GM19452 (cell line): ENCODE results near the gene HOXC6.

Source experiments
- ATAC-seq: cut with Tn5 transposase; IDR thresholded peaks from one replicate; pipeline ENCODE4 v1.9.1; 2021; ENCODE audit not compliant: unreplicated experiment

The HOXC6 gene

DNA sequence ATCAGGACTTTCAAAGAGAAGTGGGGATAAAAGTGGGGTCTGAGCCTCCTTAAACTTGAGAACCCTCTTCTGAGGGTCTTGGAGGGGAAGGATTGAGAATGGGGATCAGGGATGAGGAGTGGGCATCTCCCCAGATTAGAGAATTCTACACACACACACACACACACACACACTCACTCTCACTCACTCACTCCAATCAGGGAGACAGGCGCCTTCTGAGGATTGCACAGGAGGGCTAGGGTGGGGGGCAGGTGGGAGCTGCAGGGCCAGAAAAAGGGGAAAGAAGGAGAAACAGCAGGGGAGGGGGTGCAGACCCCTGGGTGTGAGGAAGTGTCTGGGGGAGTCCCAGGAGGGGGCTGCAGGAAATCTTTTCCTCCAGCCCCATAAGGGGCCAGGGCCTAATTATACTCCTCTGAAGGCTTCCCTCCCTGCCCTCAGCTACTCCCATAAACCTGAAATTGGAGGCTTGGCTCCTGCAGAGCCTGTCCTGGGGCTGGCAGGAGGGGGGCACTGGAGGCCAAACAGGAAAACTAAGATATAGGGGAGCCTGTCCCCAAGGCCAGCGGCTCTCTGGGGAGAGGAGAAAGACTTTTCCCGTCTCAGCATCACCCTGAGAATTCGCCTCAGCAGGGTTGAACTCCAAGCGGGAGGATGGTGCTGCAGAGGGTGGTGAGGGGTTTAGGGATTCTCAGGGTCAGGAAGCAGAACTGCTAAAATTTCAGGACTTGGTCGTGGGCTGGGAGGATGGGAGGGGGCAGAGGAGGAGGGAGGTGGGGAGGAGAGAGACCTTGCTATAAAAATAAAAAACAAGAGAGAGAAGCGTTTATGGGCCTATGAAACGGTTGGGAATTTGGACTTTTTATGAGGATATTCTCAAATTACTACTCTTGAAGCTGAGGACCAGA lies 26.7 kb upstream of the HOXC6 start:
- ATAC-seq: no peak

DNA sequence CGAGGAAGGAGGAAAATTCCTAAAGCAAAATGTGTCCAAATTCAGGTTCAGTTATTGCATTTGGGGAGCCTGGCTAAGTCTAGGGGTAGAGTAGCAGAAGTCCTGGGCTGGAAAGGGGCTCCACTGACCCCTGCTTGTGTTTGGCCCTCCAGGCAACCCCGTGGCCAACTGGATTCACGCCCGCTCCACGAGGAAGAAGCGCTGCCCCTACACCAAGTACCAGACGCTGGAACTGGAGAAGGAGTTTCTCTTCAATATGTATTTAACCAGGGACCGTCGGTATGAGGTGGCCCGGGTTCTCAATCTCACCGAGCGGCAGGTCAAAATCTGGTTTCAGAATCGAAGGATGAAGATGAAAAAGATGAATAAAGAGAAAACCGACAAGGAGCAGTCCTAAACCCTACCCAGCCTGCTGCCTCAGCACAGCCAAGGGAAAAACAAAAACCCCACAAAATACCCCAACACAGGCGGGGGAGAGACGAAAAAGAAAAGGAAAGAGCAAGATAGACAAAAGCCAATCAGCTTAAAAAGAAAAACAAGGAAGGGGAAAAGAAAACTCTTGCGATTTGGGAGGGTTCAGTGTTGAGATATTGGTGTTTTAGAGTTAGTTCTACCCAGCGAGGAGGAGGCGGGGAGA lies 25.8 kb upstream of the HOXC6 start:
- no peak for ATAC-seq

DNA sequence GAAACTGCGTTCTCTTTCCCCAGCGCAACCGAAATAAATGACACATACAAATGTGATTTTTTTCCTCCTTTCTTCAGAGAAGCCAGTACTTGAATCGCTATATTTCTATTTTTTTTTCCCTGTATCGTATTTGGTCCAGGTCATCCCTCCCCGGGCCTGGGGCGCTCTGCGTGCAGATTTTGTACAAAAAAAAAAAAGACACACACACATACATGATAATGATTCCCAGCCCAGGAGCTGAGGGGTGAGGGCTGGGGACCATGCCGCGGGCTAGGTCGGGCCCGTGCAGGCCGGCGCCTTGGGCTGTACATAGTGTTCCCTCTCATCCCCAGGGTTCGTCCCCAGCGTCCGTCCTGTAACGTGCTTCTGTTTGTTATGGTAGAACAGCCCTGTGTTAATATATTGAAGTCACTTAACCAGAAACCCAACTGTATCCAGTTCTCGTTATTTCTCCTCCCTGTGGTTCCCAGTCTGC lies 25.3 kb upstream of the HOXC6 start:
- no peak for ATAC-seq

DNA sequence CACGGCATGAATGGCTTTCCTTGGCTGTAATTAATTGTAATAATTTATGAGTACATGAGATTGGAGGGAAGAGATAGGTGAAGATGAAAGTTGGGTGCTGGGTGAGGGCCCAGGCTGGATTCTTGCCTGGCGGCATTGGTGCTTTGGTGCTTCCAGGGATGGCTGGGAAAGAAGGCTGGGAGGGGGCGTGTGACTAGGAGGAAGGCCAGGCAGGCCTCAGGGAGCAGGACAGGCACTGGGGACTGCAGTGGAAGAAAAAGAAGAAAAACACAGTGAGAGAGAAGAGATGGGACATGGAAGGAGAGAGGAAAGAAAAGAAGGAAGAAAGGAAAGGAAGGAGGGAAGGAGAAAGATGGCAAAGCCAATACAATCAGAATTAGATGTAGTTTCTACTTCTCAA lies 24.6 kb upstream of the HOXC6 start:
- ATAC-seq: no peak

DNA sequence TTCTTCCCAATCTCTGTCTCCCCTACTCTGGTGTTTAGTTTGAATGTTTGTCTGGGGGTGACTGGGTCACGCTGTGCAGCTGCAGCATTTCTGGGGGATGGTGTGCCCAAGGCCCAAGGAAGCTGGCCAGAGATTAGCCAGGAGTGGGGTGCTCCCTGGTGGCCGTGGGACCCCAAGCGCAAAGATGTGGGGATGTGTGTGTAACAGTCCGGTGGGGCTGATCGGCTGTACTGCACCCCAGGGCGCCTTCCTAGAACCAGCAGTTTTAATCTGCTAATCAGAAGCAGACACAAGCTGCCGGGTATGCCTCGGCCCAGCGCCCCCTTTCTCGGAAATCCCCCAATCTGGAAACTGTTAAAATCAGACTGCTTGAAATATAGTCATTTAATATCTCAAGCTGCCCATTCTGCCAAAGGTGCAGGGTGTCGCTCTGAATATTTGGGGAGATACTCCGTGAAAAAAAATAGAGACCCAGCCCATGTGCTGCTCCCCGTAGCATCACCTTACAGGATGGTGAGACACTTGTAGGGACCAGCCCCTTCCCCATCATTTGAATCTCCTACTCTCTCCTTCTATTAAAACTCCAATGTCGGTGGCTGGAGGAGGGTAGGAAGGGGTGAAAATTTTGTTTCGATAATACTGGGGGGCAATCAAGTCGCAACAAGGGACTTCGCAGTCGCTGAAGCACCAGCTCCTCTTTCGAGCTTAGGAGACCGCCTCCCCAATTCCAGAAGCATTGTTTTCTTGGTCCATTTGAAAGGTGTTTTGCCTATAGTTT lies 24.0 kb upstream of the HOXC6 start:
- no peak for ATAC-seq

DNA sequence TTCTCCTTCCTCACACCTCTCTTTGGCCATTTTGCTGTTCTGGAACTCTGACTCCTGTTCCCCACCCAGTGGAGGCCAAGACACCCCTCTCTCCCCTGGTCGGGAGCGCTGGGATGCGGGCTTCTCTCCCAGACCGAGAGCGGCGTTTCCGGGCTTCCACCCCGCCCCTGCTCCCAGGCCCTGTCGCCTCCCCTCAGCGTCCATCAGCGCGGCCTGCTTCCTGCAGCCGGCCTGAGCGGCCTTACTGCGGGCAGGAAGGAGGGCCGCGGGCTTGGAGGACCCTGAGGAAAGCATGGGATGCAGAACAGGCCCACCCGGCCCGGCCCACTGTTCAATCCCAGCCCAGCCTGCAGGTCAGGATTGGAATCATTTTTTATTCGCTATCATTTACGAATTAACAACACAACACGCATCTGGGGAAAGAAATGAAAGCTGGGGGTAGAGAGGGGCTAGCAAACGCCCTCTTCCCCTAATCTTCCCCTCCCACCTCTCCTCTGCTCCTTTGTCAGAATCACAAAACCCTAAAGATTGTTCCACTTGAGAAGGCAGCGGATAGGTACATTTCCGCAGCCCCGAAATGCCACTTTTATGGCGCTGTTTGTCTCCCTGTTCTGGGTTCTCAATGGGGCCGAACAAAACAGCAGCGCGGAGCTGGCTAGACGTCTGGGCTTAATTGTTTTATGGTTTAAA lies 23.3 kb upstream of the HOXC6 start:
- no peak for ATAC-seq

DNA sequence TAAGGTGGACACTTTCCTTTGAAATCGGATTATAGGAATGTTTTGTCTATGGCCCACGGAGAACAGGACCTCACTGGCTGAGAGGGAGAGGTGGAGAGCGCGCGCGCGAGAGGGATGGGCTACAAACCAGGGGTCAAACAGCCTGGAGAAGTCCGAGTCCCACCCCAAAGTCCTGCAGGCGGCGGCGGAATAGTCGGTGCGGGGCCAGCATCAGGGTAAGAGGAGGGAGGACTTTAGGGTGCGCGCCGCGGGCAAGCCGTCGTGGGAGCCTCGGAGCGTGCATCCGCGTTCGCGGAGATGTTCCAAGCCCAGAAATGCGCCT lies 22.7 kb upstream of the HOXC6 start:
- no peak for ATAC-seq

DNA sequence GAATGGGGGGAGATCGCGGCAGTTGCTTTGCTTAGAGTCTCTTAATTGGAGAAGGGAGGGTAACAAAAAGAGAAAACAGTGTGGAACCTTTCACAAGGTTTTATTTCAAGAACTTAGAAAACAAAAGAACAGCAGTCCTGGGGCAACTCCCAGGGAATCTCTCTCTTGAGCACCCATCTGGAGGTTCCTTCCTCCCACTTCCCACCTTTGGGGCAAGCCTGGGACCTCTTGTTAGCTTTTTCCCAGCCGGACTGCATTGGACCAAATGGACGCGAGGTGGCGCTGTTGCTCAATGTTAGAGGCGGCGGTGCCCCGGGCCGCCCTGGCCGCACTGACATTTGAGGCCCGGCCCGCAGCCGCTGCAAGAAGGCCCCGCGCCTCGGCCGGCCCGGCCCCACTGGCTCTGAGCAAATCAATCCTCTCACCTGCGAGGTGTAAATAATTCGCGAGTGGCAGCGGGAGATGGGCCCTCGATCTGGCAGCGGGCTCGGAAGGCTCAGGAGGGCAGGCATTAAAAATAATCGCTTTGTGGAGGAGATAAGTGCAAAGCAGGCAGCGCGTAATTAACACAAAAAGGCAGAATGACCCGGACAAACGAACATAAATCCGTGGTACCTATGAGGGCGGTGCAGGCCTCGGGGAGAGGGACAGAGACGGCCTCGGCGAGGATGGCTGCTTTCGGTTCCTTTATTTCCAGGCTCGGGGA lies 22.2 kb upstream of the HOXC6 start:
- ATAC-seq: no peak

DNA sequence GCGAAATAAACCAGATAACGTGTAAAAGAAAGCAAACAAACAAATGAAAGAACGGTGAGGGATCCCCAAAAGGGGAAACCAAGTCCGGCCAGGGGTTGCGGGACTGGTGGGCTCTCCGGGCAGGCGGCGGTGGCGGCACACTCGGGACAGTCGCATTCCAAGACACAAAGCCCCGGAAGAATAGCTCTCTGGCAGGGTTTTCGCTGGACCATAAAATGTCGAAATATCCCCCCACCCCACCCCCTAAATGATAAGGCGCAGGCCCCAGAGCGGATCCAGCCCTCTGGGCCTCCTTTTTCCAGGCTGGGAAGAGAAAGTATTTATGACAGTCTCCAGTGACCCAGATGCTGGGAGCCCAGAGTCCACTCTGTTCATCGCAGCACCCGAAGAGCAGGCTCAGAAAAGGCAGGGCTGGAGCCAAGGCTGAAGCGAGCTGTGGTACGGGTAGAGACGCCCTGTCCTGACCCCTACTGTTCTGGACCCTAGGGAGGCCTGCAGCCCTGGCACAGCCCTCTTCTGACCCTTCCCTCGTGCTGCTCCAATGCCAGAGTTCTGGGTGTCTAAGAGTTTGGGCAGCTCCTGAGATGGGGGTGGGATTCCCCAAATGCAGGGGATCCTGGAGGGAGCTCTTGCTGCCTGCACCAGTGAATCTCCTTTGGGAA lies 21.6 kb upstream of the HOXC6 start:
- ATAC-seq: no peak

DNA sequence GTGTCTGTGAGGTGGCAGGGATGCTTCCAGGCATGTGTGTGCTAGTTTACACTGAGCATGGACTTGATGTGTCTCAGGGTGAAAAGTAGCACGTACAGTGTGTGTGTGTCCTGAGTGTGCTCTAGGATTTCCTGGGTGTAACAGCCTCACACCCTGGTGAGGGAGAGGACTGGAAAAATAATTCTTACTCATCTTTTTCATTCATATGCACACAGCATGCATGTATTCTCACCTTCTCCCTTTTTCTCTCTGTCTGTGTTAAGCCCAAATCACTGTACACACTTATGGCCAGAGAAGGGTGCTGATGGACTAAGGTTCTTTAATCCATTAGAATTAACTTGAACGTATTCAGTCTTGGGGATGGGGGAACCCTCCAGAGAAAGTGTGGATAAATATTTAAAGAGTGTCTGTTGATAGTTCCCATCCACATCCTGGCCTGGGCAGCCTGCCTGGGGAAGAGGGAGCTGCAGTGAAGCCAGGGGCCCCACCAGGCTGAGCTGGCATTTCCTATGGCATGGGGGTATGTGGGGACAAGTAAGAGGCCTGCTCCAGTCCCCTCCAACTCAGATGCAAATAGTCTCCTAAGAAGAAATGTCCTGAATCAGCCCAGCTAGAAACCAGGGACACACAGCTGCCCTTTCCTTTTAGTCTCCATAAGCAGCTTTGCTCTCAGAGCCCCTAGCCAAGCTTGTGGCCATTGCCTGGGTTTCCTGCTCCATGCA lies 20.5 kb upstream of the HOXC6 start:
- no peak for ATAC-seq

DNA sequence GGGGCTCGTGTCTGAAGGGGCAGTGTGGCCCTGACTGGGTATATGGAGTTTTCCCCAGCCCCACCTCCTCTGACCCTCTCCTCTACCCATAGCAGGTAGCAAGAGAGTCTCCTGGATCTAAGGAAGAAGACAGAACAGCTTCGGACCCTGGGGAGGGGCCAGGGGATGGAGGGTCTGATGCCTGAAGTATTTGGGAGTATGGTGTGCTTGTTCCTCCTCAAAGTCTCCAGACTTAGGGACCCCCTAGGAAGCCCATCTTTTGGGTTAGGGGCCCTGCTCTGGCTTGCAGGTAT lies 20.0 kb upstream of the HOXC6 start:
- no peak for ATAC-seq

DNA sequence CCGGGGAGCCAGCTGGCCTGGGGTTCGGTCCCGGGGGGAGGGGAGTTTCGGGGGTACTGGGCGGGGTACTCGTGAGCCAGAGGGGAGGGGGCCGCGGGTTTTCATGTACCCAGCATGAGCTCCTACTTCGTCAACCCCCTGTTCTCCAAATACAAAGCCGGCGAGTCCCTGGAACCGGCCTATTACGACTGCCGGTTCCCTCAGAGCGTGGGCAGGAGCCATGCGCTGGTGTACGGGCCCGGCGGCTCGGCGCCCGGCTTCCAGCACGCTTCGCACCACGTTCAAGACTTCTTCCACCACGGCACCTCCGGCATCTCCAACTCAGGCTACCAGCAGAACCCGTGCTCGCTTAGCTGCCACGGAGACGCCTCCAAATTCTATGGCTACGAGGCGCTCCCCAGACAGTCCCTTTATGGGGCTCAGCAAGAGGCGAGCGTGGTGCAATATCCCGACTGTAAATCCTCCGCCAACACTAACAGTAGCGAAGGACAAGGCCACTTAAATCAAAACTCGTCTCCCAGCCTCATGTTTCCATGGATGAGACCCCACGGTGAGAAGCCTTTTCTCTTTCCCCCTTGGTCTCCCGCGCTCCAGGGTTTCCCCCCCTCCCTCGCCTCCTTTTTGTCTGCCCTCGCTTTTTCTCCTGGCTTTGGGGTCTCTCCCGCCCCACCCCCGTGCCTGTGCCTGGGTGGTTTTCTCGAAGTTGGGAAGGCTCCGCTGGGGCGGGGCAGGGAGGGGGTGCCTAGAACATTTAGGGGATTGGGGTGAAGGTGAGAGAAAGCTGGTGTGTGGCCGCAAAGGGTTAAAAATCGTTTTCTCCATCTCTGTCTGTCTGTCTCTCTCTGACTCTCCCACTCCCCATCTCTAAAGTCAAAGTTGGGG lies 18.8 kb upstream of the HOXC6 start:
- no peak for ATAC-seq

DNA sequence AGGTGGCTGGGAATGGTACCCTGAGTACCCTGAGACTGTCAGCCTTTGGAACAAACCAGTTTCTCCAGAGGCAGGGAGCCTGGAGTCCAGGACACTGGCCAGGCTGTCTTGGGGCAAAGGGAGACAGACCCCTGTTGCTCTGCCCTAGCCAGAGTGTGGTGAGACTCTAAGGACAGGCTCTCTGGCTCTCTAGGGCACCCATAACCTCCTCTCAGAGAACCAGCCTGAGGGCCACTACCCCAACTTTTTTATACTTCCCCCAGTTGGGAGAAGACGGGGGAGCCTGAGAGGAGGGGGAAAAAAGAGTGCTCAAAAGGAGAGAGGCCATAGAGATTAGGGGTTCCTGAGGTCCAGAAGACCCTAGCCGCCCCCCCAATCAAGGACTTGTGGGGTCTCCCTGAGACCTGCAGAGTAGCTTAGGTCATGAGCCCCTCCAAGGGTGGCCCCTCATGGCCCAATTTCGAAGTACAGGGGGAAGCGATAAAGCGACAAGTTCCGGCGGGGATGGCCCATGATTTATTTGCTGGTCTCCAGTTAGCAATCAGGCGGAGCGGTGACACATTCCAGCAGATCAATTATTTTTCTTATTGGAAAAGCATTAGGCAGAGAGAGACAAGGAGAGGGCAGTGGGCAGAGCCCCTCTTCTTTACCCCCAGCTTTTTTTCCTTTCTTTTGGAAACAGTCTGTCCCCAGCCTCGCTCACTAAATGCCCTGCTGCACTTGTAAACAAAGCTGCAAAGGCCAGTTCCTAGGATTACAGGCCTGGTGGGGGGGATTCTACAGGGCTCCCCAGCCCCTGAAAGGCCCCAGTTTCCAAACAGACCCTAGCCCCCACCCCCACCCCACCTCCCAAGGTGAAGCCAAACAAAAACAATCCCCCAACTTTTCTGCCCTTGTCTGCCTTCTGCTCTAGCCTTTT lies 17.9 kb upstream of the HOXC6 start:
- ATAC-seq: no peak

DNA sequence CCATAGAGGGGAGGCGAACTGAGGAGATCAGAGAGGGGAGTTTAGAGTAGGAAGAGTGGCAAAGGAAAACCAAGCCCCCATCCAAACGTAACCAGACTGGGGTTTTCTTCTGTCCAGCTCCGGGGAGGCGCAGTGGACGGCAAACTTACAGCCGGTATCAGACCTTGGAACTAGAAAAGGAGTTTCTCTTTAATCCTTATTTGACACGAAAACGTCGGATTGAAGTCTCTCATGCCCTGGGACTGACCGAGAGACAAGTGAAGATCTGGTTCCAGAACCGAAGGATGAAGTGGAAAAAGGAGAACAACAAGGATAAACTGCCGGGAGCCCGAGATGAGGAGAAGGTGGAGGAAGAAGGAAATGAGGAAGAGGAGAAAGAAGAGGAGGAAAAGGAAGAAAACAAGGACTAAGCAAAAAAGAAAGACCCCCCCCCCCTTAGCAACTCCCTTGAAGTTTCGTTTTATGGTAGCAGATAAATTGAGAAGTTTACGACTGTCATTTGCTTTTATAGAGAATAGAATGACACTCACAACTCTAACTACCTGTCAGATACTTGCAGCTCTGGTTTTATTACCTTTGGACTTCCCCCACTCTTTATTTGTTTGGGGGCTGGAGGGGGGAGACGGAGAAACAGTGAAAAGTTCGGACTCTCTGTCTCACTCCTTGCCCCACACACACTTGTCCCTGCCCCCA lies 17.1 kb upstream of the HOXC6 start:
- no peak for ATAC-seq

DNA sequence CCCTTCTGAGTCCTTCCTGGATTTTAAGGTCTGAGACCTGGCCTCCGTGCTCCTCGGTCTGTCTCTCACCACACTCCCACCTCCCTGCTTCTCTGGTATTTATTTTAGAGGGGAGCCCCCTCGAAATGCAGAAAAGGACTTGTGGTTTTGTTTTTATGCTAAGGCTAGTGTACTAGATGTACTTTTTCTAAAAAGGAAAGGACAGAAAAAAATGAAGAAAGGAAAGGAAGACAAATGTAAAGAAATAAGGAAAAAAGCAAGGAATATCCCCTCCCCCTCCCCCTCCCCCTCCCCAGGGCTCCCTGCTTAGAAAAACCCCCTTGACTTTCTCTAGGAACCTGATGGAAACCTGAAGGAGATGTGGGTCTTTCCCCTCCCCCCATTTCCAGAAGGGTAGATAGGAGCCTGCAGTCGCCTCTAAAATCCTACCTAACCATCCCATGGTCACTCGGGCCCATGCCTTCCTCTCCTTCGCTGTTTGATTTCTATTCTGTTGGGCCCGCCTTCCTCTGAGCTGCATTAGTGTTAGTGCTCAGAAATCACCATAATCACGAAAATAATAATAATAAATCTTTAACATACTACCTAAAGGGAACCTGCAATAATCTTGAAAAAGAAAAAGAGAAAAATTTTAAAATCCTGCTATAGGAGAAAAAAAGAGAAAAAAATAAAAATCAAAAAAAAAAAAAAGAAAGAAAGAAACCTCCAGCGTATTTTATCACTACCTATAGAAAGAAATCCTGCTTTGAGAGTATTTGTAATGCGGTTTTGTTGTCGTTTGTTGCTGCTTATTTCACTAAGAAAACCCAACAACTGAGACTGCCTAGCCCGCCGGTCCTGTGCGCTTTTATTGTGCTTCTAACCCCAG lies 16.3 kb upstream of the HOXC6 start:
- ATAC-seq: no peak
